Suprapubic skin (tissue), 4 donors: ENCODE results near the gene PLA2G4E.

Experiments used
- EP300 ChIP-seq: sonication (generic); formaldehyde crosslinking; IDR thresholded peaks from one replicate; pipeline ENCODE4 v1.6.1; 2017; ENCODE audit warnings: antibody characterized with exemption
- POLR2A ChIP-seq, 2 donors: fragments of 450-650 bp; IDR thresholded peaks; one replicate each; pipeline ENCODE4 v1.6.1; 2017; ENCODE audit warnings: antibody characterized with exemption in 2 of 2, mild to moderate bottlenecking in 2 of 2, moderate library complexity in 2 of 2
- POLR2AphosphoS5 ChIP-seq, 3 donors: sonication (generic); formaldehyde crosslinking; IDR thresholded peaks; one replicate each; pipeline ENCODE4 v1.6.1; 2017; ENCODE audit warnings: antibody characterized with exemption in 3 of 3
- TF ChIP-seq, protein P1 (sequence below), 2 donors: fragments of 200-600 bp in 1 of 2; fragments of 450-650 bp in 1 of 2; sonication (generic) in 1 of 2; IDR thresholded peaks; one replicate each; pipeline ENCODE4 v1.5.1; 2016 to 2019; ENCODE audit warnings: antibody characterized with exemption in 2 of 2, mild to moderate bottlenecking in 1 of 2, moderate library complexity in 1 of 2

DNA sequence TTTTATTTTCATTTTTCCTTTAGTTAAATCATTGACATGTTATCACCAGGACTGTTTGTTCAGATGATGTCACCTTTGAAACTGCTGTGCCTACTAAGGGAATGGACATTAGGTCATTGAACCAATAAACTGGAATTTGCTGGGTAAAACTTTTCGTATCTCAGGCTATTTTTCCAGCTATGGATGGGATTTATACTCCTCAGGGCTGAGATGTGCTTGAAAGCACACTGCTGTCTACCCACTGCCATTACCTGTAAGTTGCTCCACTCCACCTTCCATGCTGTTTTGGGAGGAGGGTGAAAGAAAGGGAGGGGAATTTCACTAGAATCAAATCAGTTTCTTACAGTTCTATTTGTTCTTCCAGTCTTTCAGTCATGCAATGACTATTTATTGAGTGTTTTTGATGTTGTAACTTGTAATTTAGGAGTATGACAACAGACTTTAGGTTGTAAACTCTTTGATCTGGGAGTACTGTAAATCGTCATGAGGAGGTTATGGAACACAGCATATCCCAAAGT lies 59.8 kb downstream of the PLA2G4E start:
- TF ChIP-seq, protein P1, sequence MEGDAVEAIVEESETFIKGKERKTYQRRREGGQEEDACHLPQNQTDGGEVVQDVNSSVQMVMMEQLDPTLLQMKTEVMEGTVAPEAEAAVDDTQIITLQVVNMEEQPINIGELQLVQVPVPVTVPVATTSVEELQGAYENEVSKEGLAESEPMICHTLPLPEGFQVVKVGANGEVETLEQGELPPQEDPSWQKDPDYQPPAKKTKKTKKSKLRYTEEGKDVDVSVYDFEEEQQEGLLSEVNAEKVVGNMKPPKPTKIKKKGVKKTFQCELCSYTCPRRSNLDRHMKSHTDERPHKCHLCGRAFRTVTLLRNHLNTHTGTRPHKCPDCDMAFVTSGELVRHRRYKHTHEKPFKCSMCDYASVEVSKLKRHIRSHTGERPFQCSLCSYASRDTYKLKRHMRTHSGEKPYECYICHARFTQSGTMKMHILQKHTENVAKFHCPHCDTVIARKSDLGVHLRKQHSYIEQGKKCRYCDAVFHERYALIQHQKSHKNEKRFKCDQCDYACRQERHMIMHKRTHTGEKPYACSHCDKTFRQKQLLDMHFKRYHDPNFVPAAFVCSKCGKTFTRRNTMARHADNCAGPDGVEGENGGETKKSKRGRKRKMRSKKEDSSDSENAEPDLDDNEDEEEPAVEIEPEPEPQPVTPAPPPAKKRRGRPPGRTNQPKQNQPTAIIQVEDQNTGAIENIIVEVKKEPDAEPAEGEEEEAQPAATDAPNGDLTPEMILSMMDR (IDR thresholded peaks at IDR 0.05) = no peak
- no peak for TF ChIP-seq POLR2AphosphoS5 (IDR thresholded peaks at IDR 0.05)
- TF ChIP-seq POLR2A (IDR thresholded peaks at IDR 0.05) = no peak
- no peak for TF ChIP-seq EP300
